Stimulated activated CD4-positive, alpha-beta T cell treated with anti-CD3 and anti-CD28 coated beads, TNF-alpha, amount 100 ng/mL, for 1 hour (primary cell): ENCODE results near the gene CIROP.

Experiments used
- DNase-seq, 3 donors: peaks; one replicate each; pipeline ENCODE4 v3.0.0-alpha.2; 2020; ENCODE audit warnings: low read depth in 3 of 3, low spot score in 1 of 3

The CIROP gene

GRCh38 chr14:23104591-23105347 is at the start of gene CIROP:
TSS of gene CIROP (minus strand) at chr14:23104989. CDS start at chr14:23104920, 69 bp downstream.
- DNase-seq, result no peak

GRCh38 chr14:23153851-23154796 is 49.3 kb upstream of the CIROP start:
- DNase-seq, result no peak

- DNase-seq, result no peak
These were observed 46.6 kb upstream of the CIROP start for GRCh38 chr14:23151342-23151741.

- no peak for DNase-seq
These were observed 45.0 kb upstream of the CIROP start for GRCh38 chr14:23149745-23150144.

- DNase-seq, result no peak
These were observed 43.9 kb upstream of the CIROP start for GRCh38 chr14:23148591-23149249.

- no peak for DNase-seq
These were observed 42.9 kb upstream of the CIROP start for GRCh38 chr14:23147676-23148075.

- DNase-seq, result no peak
These were observed 42.2 kb upstream of the CIROP start for GRCh38 chr14:23146980-23147379.

GRCh38 chr14:23146351-23146910 is 41.6 kb upstream of the CIROP start:
- DNase-seq, result no peak

- DNase-seq, result no peak
These were observed 41.1 kb upstream of the CIROP start for GRCh38 chr14:23145794-23146350.

GRCh38 chr14:23143911-23144310 is 39.1 kb upstream of the CIROP start:
- DNase-seq, result no peak

GRCh38 chr14:23142826-23143225 is 38.0 kb upstream of the CIROP start:
- DNase-seq, result no peak

GRCh38 chr14:23141706-23142444 is 37.1 kb upstream of the CIROP start:
- DNase-seq, result no peak

- no peak for DNase-seq
These were observed 35.6 kb upstream of the CIROP start for GRCh38 chr14:23140371-23140770.

- no peak for DNase-seq
These were observed 35.1 kb upstream of the CIROP start for GRCh38 chr14:23139874-23140273.

GRCh38 chr14:23137813-23138535 is 33.2 kb upstream of the CIROP start:
- no peak for DNase-seq

- no peak for DNase-seq
These were observed 32.5 kb upstream of the CIROP start for GRCh38 chr14:23137192-23137812.

GRCh38 chr14:23136566-23137133 is 31.9 kb upstream of the CIROP start:
- no peak for DNase-seq

- DNase-seq, result no peak
These were observed 28.2 kb upstream of the CIROP start for GRCh38 chr14:23132970-23133369.

GRCh38 chr14:23131482-23131881 is 26.7 kb upstream of the CIROP start:
- no peak for DNase-seq
